ENCODE data around the gene UTF1. TPM values are rescaled to one million over a fixed set of nuclear protein-coding genes. Genes with fewer than 3 reads are reported as not detected.

UTF1 gene
- total and polyA plus RNA-seq, 2 of the 8 experiments (the other 6 are each of a cell fraction or from before 2014, with no cell fraction given): 0.47 to 21.8 TPM

DNA sequence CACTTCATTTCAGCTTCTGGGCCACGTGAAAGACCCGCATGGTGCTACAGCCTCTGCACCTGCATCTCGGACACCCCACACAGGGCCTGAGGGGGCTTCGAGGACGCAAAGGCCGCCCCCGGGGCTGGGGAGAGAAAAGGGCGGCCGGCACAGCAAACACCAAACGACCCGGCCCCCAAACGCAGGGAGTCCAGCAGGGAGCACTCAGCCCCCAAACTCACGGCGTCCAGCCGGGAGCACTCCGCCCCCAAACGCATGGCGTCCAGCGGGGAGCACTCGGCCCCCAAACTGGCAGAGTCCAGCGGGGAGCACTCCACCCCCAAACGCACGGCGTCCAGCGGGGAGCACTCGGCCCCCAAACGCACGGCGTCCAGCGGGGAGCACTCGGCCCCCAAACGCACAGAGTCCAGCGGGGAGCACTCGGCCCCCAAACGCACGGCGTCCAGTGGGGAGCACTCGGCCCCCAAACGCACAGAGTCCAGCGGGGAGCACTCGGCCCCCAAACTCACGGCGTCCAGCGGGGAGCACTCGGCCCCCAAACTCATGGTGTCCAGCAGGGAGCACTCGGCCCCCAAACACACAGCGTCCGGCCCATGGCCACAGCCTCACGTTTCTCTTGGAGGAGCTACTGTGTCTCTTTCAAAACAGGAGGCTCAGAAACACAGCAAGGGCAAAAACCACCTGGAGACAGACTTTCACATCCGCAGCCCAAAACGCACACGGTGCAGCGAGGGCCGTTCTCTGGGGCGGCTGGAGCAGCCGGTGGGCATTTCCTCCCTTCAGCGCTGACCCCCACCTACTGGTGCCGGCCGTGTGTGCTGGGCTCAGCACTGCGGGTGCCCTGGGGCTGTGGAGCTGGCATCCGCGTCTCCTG is 27.0 kb upstream of the UTF1 start:
- Histone ChIP-seq H3K9me3 (ENCODE audit: insufficient read depth in 2 of 2, low read depth in 1 of 2, low read length in 1 of 2) (no peaks in the 10 kb centered on the region), H4K8ac (ENCODE audit: extremely low read depth, insufficient read depth, low read length) (no peak overlapping the region; the same call in none of the 2 replicates), H4K91ac (replicated peaks; ENCODE audit: insufficient read length, low read length) (no peak overlapping the region), H3K23me2 (ENCODE audit: low read depth, low read length) (no peaks in the 10 kb centered on the region), H3K79me2 (ENCODE audit: control insufficient read depth in 1 of 2, insufficient read depth in 2 of 2, low read length in 2 of 2) (no peaks in the 10 kb centered on the region), H3K27me3 (replicated peaks in 1 of 4; ENCODE audit: control insufficient read depth in 3 of 4, extremely low read depth in 1 of 4, insufficient read depth in 3 of 4, low read length in 3 of 4) (no peaks in the 10 kb centered on the region), H3K27ac (ENCODE audit: low read depth, low read length) (no peak overlapping the region), H2BK15ac (ENCODE audit: low read length) (no peak overlapping the region), H3K23ac (ENCODE audit: insufficient read length) (no peak overlapping the region), H3K4me2 (ENCODE audit: insufficient read depth in 1 of 2, low read depth in 2 of 2, low read length in 2 of 2) (no peak overlapping the region), H2BK20ac (ENCODE audit: low read length) (no peak overlapping the region), H3K79me1 (ENCODE audit: low read depth, low read length) (no peaks in the 10 kb centered on the region), H2AK5ac (ENCODE audit: low read depth, low read length) (no peak overlapping the region), H3K56ac (replicated peaks; ENCODE audit: insufficient read length, low read depth, low read length) (no peak overlapping the region), H3K9ac (replicated peaks in 1 of 4; ENCODE audit: extremely low read depth in 1 of 4, low read depth in 3 of 4, low read length in 3 of 4) (no peak overlapping the region), H2BK120ac (replicated peaks; ENCODE audit: low read depth, low read length) (no peak overlapping the region), H3K4me1 (replicated peaks in 1 of 4; ENCODE audit: control insufficient read depth in 3 of 4, insufficient read depth in 4 of 4, low read length in 3 of 4) (no peaks in the 10 kb centered on the region), H3K18ac (ENCODE audit: extremely low read depth, low read length) (no peak overlapping the region), H4K5ac (ENCODE audit: insufficient read length, low read depth, low read length) (no peak overlapping the region), H3K14ac (ENCODE audit: insufficient read length) (no peak overlapping the region), H2AFZ (ENCODE audit: low read length) (no peak overlapping the region), H3K4ac (replicated peaks; ENCODE audit: insufficient read length, low read depth, low read length) (no peak overlapping the region), H2BK5ac (ENCODE audit: low read depth, low read length) (no peak overlapping the region), H4K20me1 (replicated peaks in 1 of 2; ENCODE audit: control insufficient read depth in 1 of 2, insufficient read depth in 2 of 2, low read length in 2 of 2) (peaks cover 0 to 2% of the 10 kb centered on the region in 2 experiments), H2BK12ac (ENCODE audit: low read depth, low read length) (no peak overlapping the region), H3K36me3 (ENCODE audit: control insufficient read depth in 2 of 4, insufficient read depth in 4 of 4, low read length in 3 of 4) (peaks cover 0 to 10% (median 0%) of the 10 kb centered on the region in 4 experiments; a peak in 2 of 8 replicates), H3K4me3 (ENCODE audit: extremely low read depth in 1 of 4, insufficient read depth in 2 of 4, low read depth in 3 of 4, low read length in 4 of 4) (no peak overlapping the region)
- WGBS, 2 experiments (ENCODE audit: extremely low coverage in 1 of 2, insufficient coverage in 1 of 2, insufficient read length in 1 of 2, insufficient replicate concordance in 2 of 2, low coverage in 1 of 2, low lambda C conversion rate in 2 of 2, missing lambda C conversion rate in 1 of 2): 90% methylated on average over 38 of the region's 62 CpGs; no CpG with 5 or more reads in 1 of the 2 experiments
- FAIRE-seq: no peak
- CTCF ChIA-PET (ENCODE audit: partially characterized antibody): interaction anchor here (1.3 to 3.4 kb wide), 2 partner anchors 59 to 263 kb away, joined by 5 to 11 read pairs; no protein-coding TSS in a partner anchor
- TF ChIP-seq CTCF (IDR thresholded peaks at IDR 0.05; ENCODE audit: control extremely low read depth in 1 of 3, insufficient read depth in 1 of 3, low read depth in 1 of 3, low read length in 3 of 3) (no peak), EZH2 (IDR thresholded peaks at IDR 0.05; ENCODE audit: low read depth, low read length, severe bottlenecking) (no peak), SIX5 (IDR thresholded peaks at IDR 0.05; ENCODE audit: low read depth, low read length) (no peak), HDAC6 (IDR thresholded peaks at IDR 0.05; ENCODE audit: low read depth, low read length) (no peak), JUN (IDR thresholded peaks at IDR 0.05; ENCODE audit: low read depth, low read length) (no peak), RFX5 (IDR thresholded peaks at IDR 0.05; ENCODE audit: borderline replicate concordance, low read depth, low read length) (no peak), RNF2 (IDR thresholded peaks at IDR 0.05; ENCODE audit: borderline replicate concordance, low read depth, low read length, missing control alignments, poor library complexity, severe bottlenecking) (no peak), CBX5 (IDR thresholded peaks at IDR 0.05; ENCODE audit: low read depth, low read length) (no peak), TBP (IDR thresholded peaks at IDR 0.05; ENCODE audit: low read depth, low read length) (no peak)
- DNase-seq (ENCODE audit: low read depth in 1 of 2, low spot score in 2 of 2): no peak
- POLR2A ChIA-PET (ENCODE audit: partially characterized antibody): interaction anchor here (2.1 kb wide), 1 partner anchor 23 kb away, joined by 6 read pairs; no protein-coding TSS in a partner anchor
